ENCODE results near the gene DNAJB4. TPM values are rescaled to one million over a fixed set of nuclear protein-coding genes. Genes with fewer than 3 reads are reported as not detected.
A peak's percentile ranks its signal among the peaks of the same experiment; 100 is the strongest.
"Not testable (repeated sequence)": the region's sequence is repeated elsewhere in the genome, so short reads cannot be mapped to it uniquely, and the experiment has no call there.

DNAJB4 gene
- 10 to 100 TPM in 1 of 2 donors, 1 to 10 TPM in 1; 9.8 to 35.8 TPM for total RNA-seq

- peak in 1 of 2 donors; percentile 57 for DNase-seq (ENCODE audit: low spot score in 2 of 2)
- ATAC-seq: peak; percentile 97 to 99
- Mint-ChIP-seq H3K36me3 (peaks cover 0 to 9% of the 10 kb centered on the region in 2 donors), H3K27ac (peak within 1 kb of the TSS; percentile 99 to 100), H3K9me3 (no peaks in the 10 kb centered on the region)
Measured at GRCh38 chr1:78004719-78005447, at the start of gene DNAJB4. Gene DNAJB4 (plus strand): TSS chr1:78004939. CDS start chr1:78005111, 172 bp downstream.

- ATAC-seq (no peak), DNase-seq (ENCODE audit: low spot score in 2 of 2) (no peak)
- no peak overlapping the region for H3K27ac Mint-ChIP-seq
- peaks cover 10 to 49% of the 10 kb centered on the region in 2 donors for H3K36me3 Mint-ChIP-seq
- no peaks in the 10 kb centered on the region for H3K9me3 Mint-ChIP-seq
Measured at GRCh38 chr1:77955709-77956108, 49.0 kb upstream of the DNAJB4 start.

GRCh38 chr1:77956464-77956863 is 48.3 kb upstream of the DNAJB4 start:
- DNase-seq (ENCODE audit: low spot score in 2 of 2) (no peak), ATAC-seq (no peak)
- H3K9me3 Mint-ChIP-seq: no peaks in the 10 kb centered on the region
- H3K27ac Mint-ChIP-seq: no peak overlapping the region
- H3K36me3 Mint-ChIP-seq: peaks cover 17 to 57% of the 10 kb centered on the region in 2 donors

GRCh38 chr1:77958391-77958790 is 46.3 kb upstream of the DNAJB4 start:
- peaks cover 30 to 60% of the 10 kb centered on the region in 2 donors for H3K36me3 Mint-ChIP-seq
- ATAC-seq: no peak
- H3K9me3 Mint-ChIP-seq: no peaks in the 10 kb centered on the region
- no peak for DNase-seq (ENCODE audit: low spot score in 2 of 2)
- H3K27ac Mint-ChIP-seq: peak overlapping the region; percentile 59 to 76

- DNase-seq (ENCODE audit: low spot score in 2 of 2) (no peak), ATAC-seq (no peak)
- H3K27ac Mint-ChIP-seq: peak overlapping the region; percentile 59 to 76
- peaks cover 30 to 56% of the 10 kb centered on the region in 2 donors for H3K36me3 Mint-ChIP-seq
- H3K9me3 Mint-ChIP-seq: no peaks in the 10 kb centered on the region
Measured at GRCh38 chr1:77958850-77959249, 45.9 kb upstream of the DNAJB4 start.

GRCh38 chr1:77961392-77961791 is 43.3 kb upstream of the DNAJB4 start:
- Mint-ChIP-seq H3K36me3 (peaks cover 38 to 50% of the 10 kb centered on the region in 2 donors), H3K9me3 (no peaks in the 10 kb centered on the region), H3K27ac (peak overlapping the region; percentile 2 to 38)
- ATAC-seq: peak; percentile 74 to 85
- no peak for DNase-seq (ENCODE audit: low spot score in 2 of 2)

- Mint-ChIP-seq H3K9me3 (no peaks in the 10 kb centered on the region), H3K36me3 (peaks cover 34 to 46% of the 10 kb centered on the region in 2 donors), H3K27ac (peak overlapping the region; percentile 54 to 66)
- no peak for DNase-seq (ENCODE audit: low spot score in 2 of 2)
- ATAC-seq: peak; percentile 51 to 59
Measured at GRCh38 chr1:77966291-77966690, 38.4 kb upstream of the DNAJB4 start.

GRCh38 chr1:77970192-77970591 is 34.5 kb upstream of the DNAJB4 start:
- Mint-ChIP-seq H3K27ac (no peak overlapping the region), H3K36me3 (peaks cover 22 to 54% of the 10 kb centered on the region in 2 donors), H3K9me3 (no peaks in the 10 kb centered on the region)
- ATAC-seq (peak in 1 of 2 donors; percentile 41), DNase-seq (ENCODE audit: low spot score in 2 of 2) (no peak)

GRCh38 chr1:77972080-77972479 is 32.7 kb upstream of the DNAJB4 start:
- ATAC-seq (no peak), DNase-seq (ENCODE audit: low spot score in 2 of 2) (no peak)
- Mint-ChIP-seq H3K27ac (peak overlapping the region in 1 of 2 donors; percentile 86), H3K9me3 (no peaks in the 10 kb centered on the region), H3K36me3 (peaks cover 28 to 51% of the 10 kb centered on the region in 2 donors)

- H3K36me3 Mint-ChIP-seq: peaks cover 21 to 33% of the 10 kb centered on the region in 2 donors
- H3K9me3 Mint-ChIP-seq: no peaks in the 10 kb centered on the region
- H3K27ac Mint-ChIP-seq: peak overlapping the region in 1 of 2 donors; percentile 96
- DNase-seq (ENCODE audit: low spot score in 2 of 2) (no peak), ATAC-seq (peak in 1 of 2 donors; percentile 7)
Measured at GRCh38 chr1:77975386-77975785, 29.4 kb upstream of the DNAJB4 start.

GRCh38 chr1:77975907-77976306 is 28.8 kb upstream of the DNAJB4 start:
- H3K9me3 Mint-ChIP-seq: no peaks in the 10 kb centered on the region
- DNase-seq (ENCODE audit: low spot score in 2 of 2) (no peak), ATAC-seq (no peak)
- peak overlapping the region in 1 of 2 donors; percentile 96 for H3K27ac Mint-ChIP-seq
- peaks cover 21 to 33% of the 10 kb centered on the region in 2 donors for H3K36me3 Mint-ChIP-seq

GRCh38 chr1:77976433-77977076 is 28.2 kb upstream of the DNAJB4 start:
- no peak for ATAC-seq
- DNase-seq (ENCODE audit: low spot score in 2 of 2): no peak
- Mint-ChIP-seq H3K27ac (peak overlapping the region in 1 of 2 donors; percentile 96), H3K9me3 (no peaks in the 10 kb centered on the region), H3K36me3 (peaks cover 21 to 33% of the 10 kb centered on the region in 2 donors)

GRCh38 chr1:77977989-77978292 is 26.8 kb upstream of the DNAJB4 start:
- Mint-ChIP-seq H3K27ac (no peak overlapping the region), H3K9me3 (no peaks in the 10 kb centered on the region), H3K36me3 (peaks cover 21 to 28% of the 10 kb centered on the region in 2 donors)
- DNase-seq (ENCODE audit: low spot score in 2 of 2) (no peak), ATAC-seq (no peak)

- Mint-ChIP-seq H3K36me3 (peaks cover 21 to 25% of the 10 kb centered on the region in 2 donors), H3K27ac (no peak overlapping the region), H3K9me3 (no peaks in the 10 kb centered on the region)
- peak; percentile 76 to 77 for ATAC-seq
- DNase-seq (ENCODE audit: low spot score in 2 of 2): peak; percentile 77 to 84
Measured at GRCh38 chr1:77978293-77978968, 26.3 kb upstream of the DNAJB4 start.

- Mint-ChIP-seq H3K27ac (no peak within 1 kb of the TSS), H3K36me3 (peaks cover 17 to 26% of the 10 kb centered on the region in 2 donors), H3K9me3 (no peaks in the 10 kb centered on the region)
- peak; percentile 73 to 83 for ATAC-seq
- DNase-seq (ENCODE audit: low spot score in 2 of 2): peak; percentile 93 to 96
Measured at GRCh38 chr1:77978969-77979876, 25.5 kb upstream of the DNAJB4 start, which contains the start of gene FUBP1. Gene FUBP1 (minus strand): TSS chr1:77979072. CDS start chr1:77979004, 68 bp downstream.

GRCh38 chr1:77983352-77983996 is 21.3 kb upstream of the DNAJB4 start:
- H3K36me3 Mint-ChIP-seq; DNase-seq (ENCODE audit: low spot score in 2 of 2); H3K27ac Mint-ChIP-seq; ATAC-seq; H3K9me3 Mint-ChIP-seq: not testable (repeated sequence)

All from activated naive CD4-positive, alpha-beta T cell treated with anti-CD3 and anti-CD28 coated beads, Interleukin-2, amount 50 U/mL, for 72 hours (primary cell).